ENCODE results near the gene NBEA.

DNA sequence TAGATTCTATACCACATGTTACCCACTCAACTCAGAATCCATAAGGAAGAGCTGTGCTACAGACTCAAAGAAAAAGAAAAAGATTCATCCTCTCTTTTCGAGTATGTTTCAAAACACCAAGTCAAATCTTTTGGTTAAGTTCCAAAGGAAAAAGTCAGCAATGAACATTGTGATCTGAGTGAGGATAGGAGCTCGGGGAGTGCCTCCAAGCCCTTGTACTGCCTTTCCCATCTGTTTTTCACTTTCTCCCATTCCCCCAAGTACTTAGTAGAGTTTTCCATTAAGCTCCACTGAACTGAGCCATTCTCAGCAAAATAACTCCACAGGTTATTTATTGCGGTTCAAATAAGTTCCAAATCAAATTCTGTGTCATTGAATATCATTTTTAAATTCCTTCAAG lies 582.1 kb downstream of the NBEA start:
- TF ChIP-seq EZH2phosphoT487 (IDR thresholded peaks at IDR 0.05; ENCODE audit: borderline replicate concordance, low read length) (no peak), EZH2 (IDR thresholded peaks at IDR 0.05; ENCODE audit: low read length, unreplicated experiment) (no peak)
